SJSA1 (cell line): ENCODE data around the gene ZFYVE19. TPM values are rescaled to one million over a fixed set of nuclear protein-coding genes. Genes with fewer than 3 reads are reported as not detected.

Experiments
- DNase-seq, 2 experiments: peaks; one replicate each; pipeline ENCODE4 v3.0.0-alpha.2; 2015 to 2020; ENCODE audit warnings: low spot score in 2 of 2, low read depth in 1 of 2
- H3K27ac ChIP-seq: fragments of 250-450 bp; sonication (Bioruptor Pico); 2 replicates; pipeline ENCODE4 v1.5.1; 2020; ENCODE audit warnings: mild to moderate bottlenecking, moderate library complexity
- H3K27me3 ChIP-seq: fragments of 250-450 bp; sonication (Bioruptor Pico); replicated peaks from 2 replicates; pipeline ENCODE4 v1.5.1; 2020; ENCODE audit warnings: mild to moderate bottlenecking, moderate library complexity
- H3K36me3 ChIP-seq: fragments of 250-450 bp; sonication (Bioruptor Pico); 2 replicates; pipeline ENCODE4 v1.5.1; 2020; ENCODE audit warnings: mild to moderate bottlenecking
- H3K4me1 ChIP-seq: fragments of 250-450 bp; sonication (Bioruptor Pico); replicated peaks from 2 replicates; pipeline ENCODE4 v1.6.1; 2021; ENCODE audit warnings: mild to moderate bottlenecking
- H3K4me3 ChIP-seq: fragments of 250-450 bp; sonication (Bioruptor Pico); 2 replicates; pipeline ENCODE4 v1.5.1; 2020; ENCODE audit warnings: mild to moderate bottlenecking
- H3K9me3 ChIP-seq: fragments of 250-450 bp; sonication (Bioruptor Pico); replicated peaks from 2 replicates; pipeline ENCODE4 v1.5.1; 2020; ENCODE audit warnings: mild to moderate bottlenecking
- total RNA-seq: library from RNA; depleted of rRNA; stranded (reverse); fragments of >200 nt; shearing (Covaris generic); gene quantifications from 2 replicates; pipeline ENCODE4 v1.2.3, GENCODE V29; 2014

ZFYVE19 gene
- total RNA-seq, 1 experiment from 2014 or later: 33.8 TPM

DNA sequence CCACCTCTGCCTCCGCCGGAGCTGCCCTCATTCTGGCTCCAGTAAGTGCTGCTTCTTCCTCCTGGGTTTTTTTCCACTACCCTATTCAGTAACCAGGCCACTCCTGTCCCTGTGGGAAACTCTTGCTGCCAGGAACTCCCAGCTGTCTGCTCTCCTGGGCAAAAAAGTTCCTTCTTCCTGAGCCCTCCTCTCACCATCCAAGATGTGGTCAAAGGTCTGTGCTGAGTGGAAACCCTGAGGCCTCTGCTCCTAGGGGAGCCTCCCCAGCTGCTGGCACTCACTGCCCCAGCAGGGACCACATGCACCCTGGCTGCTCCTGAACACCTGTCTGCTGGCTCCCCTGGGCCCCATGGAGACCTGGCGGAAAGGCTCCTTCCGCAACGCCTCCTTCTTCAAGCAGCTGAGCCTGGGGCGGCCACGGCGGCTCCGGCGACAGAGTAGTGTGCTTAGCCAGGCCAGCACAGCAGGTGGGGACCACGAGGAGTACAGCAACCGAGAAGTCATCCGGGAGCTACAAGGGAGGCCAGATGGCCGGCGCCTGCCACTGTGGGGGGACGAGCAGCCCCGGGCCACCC lies 36.7 kb upstream of the ZFYVE19 start:
- Histone ChIP-seq H3K27ac (no peak overlapping the region), H3K4me3 (no peak overlapping the region), H3K9me3 (no peaks in the 10 kb centered on the region), H3K4me1 (peaks cover 45% of the 10 kb centered on the region), H3K36me3 (peaks cover 65% of the 10 kb centered on the region), H3K27me3 (no peaks in the 10 kb centered on the region)
- no peak for DNase-seq

DNA sequence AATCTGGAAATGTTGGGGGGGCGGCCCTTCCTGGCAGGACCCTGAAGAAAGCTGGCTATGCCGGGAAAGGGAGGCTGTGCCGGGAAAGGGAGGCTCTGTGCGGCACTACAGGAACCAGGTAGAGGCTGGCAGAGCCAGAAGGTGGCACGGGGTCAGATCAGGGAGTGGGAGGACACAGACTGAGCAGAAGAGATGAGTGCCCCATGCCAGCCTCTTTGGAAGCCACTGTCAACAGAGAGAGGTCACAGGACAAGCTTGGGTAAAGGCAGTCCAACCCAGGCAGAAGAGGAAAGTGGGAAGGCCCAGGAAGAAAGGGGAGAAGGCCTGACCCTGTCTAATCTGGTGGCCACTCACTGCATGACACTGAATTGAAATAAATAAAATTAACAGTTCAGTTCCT lies 35.6 kb upstream of the ZFYVE19 start:
- Histone ChIP-seq H3K36me3 (peaks cover 75% of the 10 kb centered on the region), H3K4me3 (no peak overlapping the region), H3K9me3 (no peaks in the 10 kb centered on the region), H3K4me1 (peaks cover 35% of the 10 kb centered on the region), H3K27ac (no peak overlapping the region), H3K27me3 (no peaks in the 10 kb centered on the region)
- DNase-seq: no peak

DNA sequence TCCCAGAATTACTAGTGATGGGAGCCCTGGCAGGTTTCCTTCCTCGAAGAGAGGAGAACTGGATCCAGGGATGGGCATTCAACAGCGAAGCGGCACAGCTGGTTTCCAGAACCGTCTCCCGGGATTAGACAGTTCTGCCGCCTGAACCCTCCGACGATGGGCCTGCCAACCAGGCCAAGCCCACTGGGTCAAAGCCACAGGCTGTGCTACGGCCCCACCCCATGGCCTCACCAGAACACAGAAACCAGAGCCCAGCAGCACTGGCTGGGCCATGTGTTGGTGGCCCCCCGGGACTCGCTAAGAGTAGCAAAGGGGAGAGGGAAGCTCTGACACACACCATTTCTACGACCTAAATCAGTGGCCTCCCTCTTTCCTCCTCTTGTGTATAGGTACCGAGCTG lies 34.9 kb upstream of the ZFYVE19 start:
- Histone ChIP-seq H3K4me3 (no peak overlapping the region), H3K4me1 (peaks cover 28% of the 10 kb centered on the region), H3K27ac (no peak overlapping the region), H3K36me3 (peaks cover 80% of the 10 kb centered on the region), H3K9me3 (no peaks in the 10 kb centered on the region), H3K27me3 (no peaks in the 10 kb centered on the region)
- DNase-seq: no peak

DNA sequence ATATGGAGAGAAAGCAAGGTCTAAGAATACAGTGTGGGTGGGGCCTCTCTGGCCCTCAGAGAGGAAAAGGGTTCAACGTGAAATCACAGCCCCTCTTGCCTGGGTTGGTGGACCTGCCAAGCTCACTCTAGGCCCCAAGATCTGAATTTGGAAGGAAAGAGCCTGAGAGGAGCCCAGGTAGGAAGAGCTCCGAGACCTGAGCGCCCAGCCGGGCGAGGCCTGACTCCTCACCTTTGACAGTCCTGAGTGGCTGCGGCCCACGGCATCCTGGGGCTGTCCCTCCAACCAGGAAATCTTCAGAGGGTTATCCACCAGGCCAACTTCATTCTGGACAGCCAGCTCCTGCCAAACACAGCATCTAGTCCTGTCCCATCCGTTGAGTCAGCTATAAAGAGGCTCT lies 33.4 kb upstream of the ZFYVE19 start:
- Histone ChIP-seq H3K4me1 (peaks cover 15% of the 10 kb centered on the region), H3K9me3 (no peaks in the 10 kb centered on the region), H3K27ac (no peak overlapping the region), H3K36me3 (peaks cover 78% of the 10 kb centered on the region), H3K27me3 (no peaks in the 10 kb centered on the region), H3K4me3 (no peak overlapping the region)
- DNase-seq: no peak

DNA sequence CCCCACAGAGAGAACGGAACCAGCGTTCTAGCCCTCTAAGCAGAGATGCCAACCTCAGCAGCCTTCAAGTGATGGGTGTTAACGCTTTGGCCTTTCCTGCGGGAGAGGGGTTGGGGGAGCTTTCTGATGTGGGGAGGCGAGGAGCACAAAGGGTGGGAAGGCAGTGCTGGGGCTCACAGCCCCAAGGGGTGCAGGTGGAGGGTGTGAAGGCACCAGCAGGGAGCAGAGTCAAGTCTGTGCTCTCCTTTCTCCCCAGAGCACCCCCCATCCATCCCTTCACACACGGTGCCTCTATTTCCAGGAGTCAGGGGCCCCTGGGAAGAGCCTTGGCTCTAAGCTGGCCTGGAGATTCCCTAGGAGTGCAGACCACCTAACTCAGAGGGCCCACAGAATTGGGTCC lies 33.0 kb upstream of the ZFYVE19 start:
- H3K27ac ChIP-seq: no peak overlapping the region

DNA sequence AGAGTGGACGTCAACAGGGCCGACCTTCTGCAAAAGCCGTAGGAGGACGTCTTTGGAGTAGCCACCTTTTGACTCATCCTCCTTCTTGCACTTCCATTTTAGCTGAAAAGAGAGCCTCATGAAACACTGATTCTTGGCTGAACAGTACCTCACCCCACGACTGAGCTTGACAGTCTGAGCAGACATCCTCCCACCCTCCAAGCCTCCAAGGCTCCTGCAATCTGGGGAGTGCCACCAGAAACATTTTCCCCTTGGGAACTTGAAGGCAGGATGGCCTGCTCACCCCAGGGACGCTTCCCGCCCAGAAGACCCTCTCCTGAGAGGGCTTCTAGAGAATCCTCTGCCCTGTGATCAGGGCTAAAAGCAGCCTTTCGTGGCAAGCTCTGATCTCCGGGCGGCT lies 31.9 kb upstream of the ZFYVE19 start:
- Histone ChIP-seq H3K9me3 (no peaks in the 10 kb centered on the region), H3K27ac (no peak overlapping the region), H3K4me3 (no peak overlapping the region), H3K27me3 (no peaks in the 10 kb centered on the region), H3K4me1 (no peaks in the 10 kb centered on the region; the same call in 1 of the 2 replicates), H3K36me3 (peaks cover 74% of the 10 kb centered on the region)
- DNase-seq: no peak

More for the DNA sequence above, 33.0 kb upstream of the ZFYVE19 start:
- DNase-seq: no peak
- Histone ChIP-seq H3K27me3 (no peaks in the 10 kb centered on the region), H3K4me1 (peaks cover 11% of the 10 kb centered on the region), H3K9me3 (no peaks in the 10 kb centered on the region), H3K36me3 (peaks cover 79% of the 10 kb centered on the region), H3K4me3 (no peak overlapping the region)

DNA sequence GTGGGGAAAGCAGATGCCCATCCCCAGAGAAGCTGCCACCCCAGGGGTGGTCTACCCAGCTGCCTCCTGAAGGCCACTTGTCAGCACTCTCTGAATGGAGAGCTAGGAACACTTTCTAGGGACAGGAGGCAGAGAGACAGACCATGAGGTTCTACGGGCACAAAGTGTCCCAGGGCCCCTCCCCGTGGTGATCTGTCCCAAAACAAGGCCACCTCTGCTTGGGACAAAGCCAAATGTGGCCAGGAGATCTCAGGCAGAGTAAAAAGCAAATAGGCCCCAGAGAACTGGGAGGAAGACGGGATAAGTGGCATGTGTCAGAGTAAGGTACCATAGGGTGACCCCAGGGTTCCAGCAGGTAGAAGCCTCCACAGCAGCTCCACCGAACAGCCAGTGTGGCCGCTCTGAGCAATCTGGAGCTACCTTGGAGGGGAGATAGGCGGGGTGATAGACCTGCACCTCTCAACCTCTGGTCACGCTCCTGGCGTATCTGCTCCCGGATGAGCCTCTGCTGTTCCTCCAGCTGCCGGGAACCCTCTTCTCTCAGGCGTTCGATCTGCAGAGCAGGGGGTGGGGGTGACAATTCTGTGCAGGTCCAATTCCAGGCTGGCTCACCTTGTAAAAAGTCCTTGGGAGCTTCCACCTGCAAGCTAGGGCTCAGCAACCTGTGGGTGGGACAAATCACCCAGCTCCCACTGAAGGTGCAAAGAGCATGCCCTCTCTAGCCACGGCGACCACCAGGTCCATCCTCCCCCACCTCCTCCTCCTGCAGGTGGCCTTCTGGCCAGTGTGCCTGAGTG lies 31.0 kb upstream of the ZFYVE19 start:
- peaks cover 67% of the 10 kb centered on the region for H3K36me3 ChIP-seq
- H3K27me3 ChIP-seq: no peaks in the 10 kb centered on the region
- no peaks in the 10 kb centered on the region for H3K4me1 ChIP-seq
- no peak overlapping the region for H3K4me3 ChIP-seq
- DNase-seq: no peak
- no peak overlapping the region for H3K27ac ChIP-seq
- H3K9me3 ChIP-seq: no peaks in the 10 kb centered on the region

DNA sequence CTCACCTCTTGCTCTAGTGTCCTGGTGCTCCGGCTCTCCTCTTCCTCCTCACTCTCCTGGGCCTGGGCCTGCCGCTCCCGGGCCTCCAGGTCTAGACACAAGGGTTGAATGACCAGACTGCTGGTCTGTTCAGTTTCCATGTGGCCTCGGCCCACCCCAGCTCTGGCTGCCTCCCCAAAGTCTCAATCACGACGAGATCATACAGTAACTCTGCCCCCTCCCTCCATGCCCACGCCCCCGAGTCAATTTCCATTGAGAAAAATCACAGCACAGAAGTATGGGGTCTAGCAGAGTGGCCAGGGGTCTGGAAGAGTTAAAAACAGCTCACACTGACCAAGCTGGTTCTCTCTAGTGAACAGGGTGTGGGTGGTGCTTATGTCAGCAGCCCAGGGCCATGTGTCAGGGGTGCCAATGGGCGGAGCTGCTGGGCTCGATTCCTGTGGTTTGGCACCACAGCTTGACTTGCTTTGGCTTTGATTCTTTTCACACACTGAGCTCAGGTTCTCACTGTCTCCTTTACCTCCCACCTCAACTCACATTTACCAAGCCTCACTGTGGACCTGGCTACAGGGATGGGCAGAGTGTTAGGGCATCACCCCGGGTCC lies 30.2 kb upstream of the ZFYVE19 start:
- no peaks in the 10 kb centered on the region for H3K9me3 ChIP-seq
- H3K27ac ChIP-seq: no peak overlapping the region
- DNase-seq: no peak
- no peaks in the 10 kb centered on the region for H3K27me3 ChIP-seq
- H3K4me3 ChIP-seq: no peak overlapping the region
- peaks cover 63% of the 10 kb centered on the region for H3K36me3 ChIP-seq
- H3K4me1 ChIP-seq: no peaks in the 10 kb centered on the region

DNA sequence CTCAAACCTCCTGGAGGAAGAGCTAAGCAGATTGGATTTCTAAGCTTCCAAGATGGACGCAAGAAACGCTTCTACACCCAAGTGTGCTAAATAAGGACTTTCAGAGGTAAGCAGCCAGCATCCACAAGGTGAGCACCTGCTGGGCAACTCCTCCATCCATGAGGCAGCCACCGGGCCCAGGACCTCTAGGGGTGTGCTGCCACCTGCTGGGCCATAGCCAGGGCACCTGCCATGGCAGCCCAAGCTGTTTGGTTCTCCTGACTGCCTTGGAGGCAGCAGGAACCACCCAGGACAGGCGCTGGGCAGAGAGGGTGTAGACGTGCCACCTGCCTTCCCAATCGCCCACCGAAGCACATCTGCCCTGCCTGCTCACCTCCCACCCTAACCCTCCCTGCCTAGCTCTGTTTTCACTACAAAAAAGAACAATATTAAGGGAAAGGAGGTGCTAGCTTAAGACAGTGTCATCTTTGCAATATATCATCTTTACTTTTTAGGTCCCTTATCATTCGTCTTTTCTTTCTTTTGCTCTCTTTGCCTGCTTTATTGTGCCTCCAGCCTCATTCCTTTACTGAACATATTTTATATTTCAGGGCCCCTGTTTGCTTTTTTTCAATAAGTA lies 24.2 kb upstream of the ZFYVE19 start:
- no peaks in the 10 kb centered on the region for H3K27me3 ChIP-seq
- H3K27ac ChIP-seq: no peak overlapping the region
- peaks cover 11% of the 10 kb centered on the region for H3K4me1 ChIP-seq
- no peak overlapping the region for H3K4me3 ChIP-seq
- peaks cover 17% of the 10 kb centered on the region for H3K36me3 ChIP-seq
- no peak for DNase-seq
- H3K9me3 ChIP-seq: no peaks in the 10 kb centered on the region

DNA sequence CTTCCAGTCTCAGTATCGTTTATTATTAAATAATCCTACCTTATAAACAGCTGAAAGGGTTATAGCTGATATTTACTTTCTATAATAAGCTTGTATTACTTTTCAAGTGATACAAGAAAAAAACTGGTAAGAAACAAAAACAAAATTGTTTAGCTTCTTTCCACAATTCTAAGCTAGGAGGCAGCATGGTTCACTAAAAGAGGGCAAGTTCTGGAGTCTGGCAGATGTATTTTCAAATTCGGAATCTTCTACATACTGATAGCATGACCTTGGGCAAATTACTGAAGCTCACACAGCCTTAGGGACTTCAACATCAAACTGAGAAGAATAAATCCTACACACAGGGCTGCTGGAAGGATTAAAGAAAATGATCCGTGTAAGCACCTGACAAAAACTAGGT lies 21.7 kb upstream of the ZFYVE19 start:
- no peaks in the 10 kb centered on the region for H3K27me3 ChIP-seq
- no peak overlapping the region for H3K4me3 ChIP-seq
- H3K27ac ChIP-seq: no peak overlapping the region
- no peak for DNase-seq
- H3K9me3 ChIP-seq: no peaks in the 10 kb centered on the region
- peaks cover 13% of the 10 kb centered on the region for H3K4me1 ChIP-seq
- H3K36me3 ChIP-seq: peaks cover 5% of the 10 kb centered on the region

DNA sequence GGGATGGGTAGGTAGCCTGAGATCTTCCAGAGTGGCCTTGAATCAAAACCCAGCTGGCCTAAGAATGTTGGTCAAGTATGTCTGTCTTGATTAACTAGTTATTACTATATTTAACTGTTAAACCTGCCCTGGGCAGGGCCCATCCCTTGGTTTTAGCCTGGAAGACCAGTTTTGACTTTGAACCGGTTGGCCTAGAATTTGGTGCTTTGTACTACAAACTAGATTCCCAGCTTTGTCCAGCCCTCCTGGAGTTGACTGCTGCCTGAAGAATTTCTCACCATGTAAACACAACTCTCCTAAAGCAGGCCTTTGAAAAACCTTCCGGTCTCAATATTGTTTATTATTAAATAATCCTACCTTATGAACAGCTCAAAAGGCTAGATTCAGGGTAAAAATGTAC lies 21.1 kb upstream of the ZFYVE19 start:
- no peak for DNase-seq
- Histone ChIP-seq H3K27me3 (no peaks in the 10 kb centered on the region), H3K4me3 (no peak overlapping the region), H3K9me3 (no peaks in the 10 kb centered on the region), H3K4me1 (peaks cover 16% of the 10 kb centered on the region), H3K36me3 (peaks cover 7% of the 10 kb centered on the region), H3K27ac (no peak overlapping the region)

DNA sequence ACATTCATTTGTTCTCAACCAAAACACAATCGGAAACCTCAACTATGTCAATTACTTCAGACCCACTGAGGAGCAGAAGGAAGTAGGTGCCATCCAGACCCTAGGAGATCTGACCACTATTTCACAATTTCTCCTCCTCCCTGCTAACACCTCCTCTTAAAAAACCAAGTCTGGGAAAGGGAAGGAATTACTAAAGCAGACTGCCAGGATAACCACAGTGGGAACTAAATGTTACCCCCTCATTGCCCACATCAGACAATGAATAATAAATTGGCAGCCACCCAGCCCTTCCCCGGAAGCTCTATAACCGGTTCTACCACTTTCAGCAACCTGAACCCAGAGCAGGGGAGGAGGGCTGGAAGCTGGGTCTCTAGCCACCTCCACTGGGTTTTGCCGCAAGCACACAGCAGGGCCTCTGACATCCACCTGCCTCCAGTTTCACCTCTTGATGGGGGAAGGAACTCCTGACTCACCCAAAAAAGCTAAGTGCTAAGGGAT lies 19.5 kb upstream of the ZFYVE19 start:
- H3K27me3 ChIP-seq: no peaks in the 10 kb centered on the region
- peaks cover 15% of the 10 kb centered on the region for H3K36me3 ChIP-seq
- no peaks in the 10 kb centered on the region for H3K9me3 ChIP-seq
- peak in 1 of 2 experiments; percentile 56 for DNase-seq
- H3K4me1 ChIP-seq: peaks cover 16% of the 10 kb centered on the region
- no peak overlapping the region for H3K4me3 ChIP-seq
- peak overlapping the region; percentile 7; the same call in 1 of the 2 replicates for H3K27ac ChIP-seq

DNA sequence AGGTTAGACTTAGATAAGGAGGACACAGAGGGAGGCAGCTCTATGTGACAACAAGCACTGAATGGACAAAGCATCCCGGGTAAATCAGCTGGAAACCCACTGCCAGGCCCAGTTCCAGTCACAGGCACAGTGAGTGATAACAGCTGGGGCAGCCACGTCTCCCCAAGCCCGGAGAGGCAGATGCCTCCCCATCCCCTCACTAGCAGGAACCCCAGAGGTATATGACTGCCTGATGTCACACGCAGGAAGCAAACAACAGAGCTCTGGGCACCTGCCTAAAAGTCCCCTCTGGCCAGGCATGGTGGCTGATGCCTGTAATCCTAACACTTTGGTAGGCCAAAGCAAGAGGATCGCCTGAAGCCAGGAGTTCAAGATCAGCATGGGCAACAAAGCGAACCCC lies 18.9 kb upstream of the ZFYVE19 start:
- Histone ChIP-seq H3K27me3 (no peaks in the 10 kb centered on the region), H3K27ac (no peak overlapping the region), H3K36me3 (peaks cover 16% of the 10 kb centered on the region), H3K4me3 (no peak overlapping the region), H3K4me1 (peaks cover 16% of the 10 kb centered on the region), H3K9me3 (no peaks in the 10 kb centered on the region)
- no peak for DNase-seq

DNA sequence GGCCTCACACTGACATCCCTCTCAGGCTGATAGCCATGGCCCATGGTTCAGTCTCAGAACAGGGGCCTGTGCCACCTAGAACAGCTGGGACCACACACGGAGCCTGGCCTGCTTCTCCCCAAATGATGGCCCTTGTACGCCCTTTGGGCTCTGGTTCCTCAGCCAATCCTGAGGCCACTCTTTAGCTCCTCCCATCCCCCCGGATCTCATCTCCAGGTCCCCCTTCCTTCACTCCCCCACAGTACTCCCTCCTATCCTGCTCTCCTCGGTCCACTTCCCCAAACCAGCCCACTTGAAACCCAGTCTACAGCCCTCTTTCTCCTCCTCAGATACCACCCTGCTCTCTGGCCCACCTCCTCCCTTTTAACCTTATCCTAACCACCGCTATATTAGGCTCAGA lies 17.8 kb upstream of the ZFYVE19 start:
- H3K36me3 ChIP-seq: peaks cover 16% of the 10 kb centered on the region
- peaks cover 28% of the 10 kb centered on the region for H3K4me1 ChIP-seq
- DNase-seq: no peak
- no peak overlapping the region for H3K27ac ChIP-seq
- no peaks in the 10 kb centered on the region for H3K9me3 ChIP-seq
- H3K4me3 ChIP-seq: no peak overlapping the region
- no peaks in the 10 kb centered on the region for H3K27me3 ChIP-seq
